Neural cell (in vitro differentiated cells): Measurements from ENCODE around the gene AGPAT2. TPM values are rescaled to one million over a fixed set of nuclear protein-coding genes. Genes with fewer than 3 reads are reported as not detected.

Experiments
- H2AFZ ChIP-seq: fragments of 200-600, 300-800 bp; sonication (generic), shearing (Covaris generic); 2 replicates; pipeline ENCODE4 v1.6.0; 2014; ENCODE audit warnings: low read depth, mild to moderate bottlenecking, antibody characterized with exemption, low read length, moderate library complexity
- H3F3A ChIP-seq: fragments of 200-600 bp; shearing (Covaris generic); 2 replicates; pipeline ENCODE4 v1.6.1; 2016; ENCODE audit warnings: mild to moderate bottlenecking, moderate library complexity, mixed read lengths, antibody characterized with exemption, low read length; ENCODE audit not compliant: insufficient read depth, poor library complexity, severe bottlenecking
- H3K27ac ChIP-seq: fragments of 200-600, 300-800 bp; sonication (generic), shearing (Covaris generic); 2 replicates; pipeline ENCODE4 v1.5.1; 2014; ENCODE audit warnings: mild to moderate bottlenecking, low read length, moderate library complexity
- H3K27me3 ChIP-seq: fragments of 300-800, 200-600 bp; sonication (generic), shearing (Covaris generic); 2 replicates; pipeline ENCODE4 v1.6.0; 2014; ENCODE audit warnings: mild to moderate bottlenecking, low read depth, low read length, moderate library complexity; ENCODE audit not compliant: insufficient read depth
- H3K36me3 ChIP-seq: fragments of 300-800, 200-600 bp; sonication (generic), shearing (Covaris generic); 2 replicates; pipeline ENCODE4 v1.5.1; 2014; ENCODE audit warnings: mild to moderate bottlenecking, antibody characterized with exemption, low read length, moderate library complexity; ENCODE audit not compliant: insufficient read depth
- H3K4me2 ChIP-seq: fragments of 300-800, 200-600 bp; sonication (generic), shearing (Covaris generic); 2 replicates; pipeline ENCODE4 v1.6.0; 2014; ENCODE audit warnings: mild to moderate bottlenecking, low read length
- H3K4me3 ChIP-seq: fragments of 300-800, 200-600 bp; sonication (generic), shearing (Covaris generic); 2 replicates; pipeline ENCODE4 v1.5.1; 2014; ENCODE audit warnings: mild to moderate bottlenecking, low read length, moderate library complexity
- H3K79me2 ChIP-seq: fragments of 200-600 bp; shearing (Covaris generic); replicated peaks from 2 replicates; pipeline ENCODE4 v1.6.0; 2014; ENCODE audit warnings: mild to moderate bottlenecking, low read length, moderate library complexity; ENCODE audit not compliant: insufficient read depth
- H3K9ac ChIP-seq: fragments of 300-800, 200-600 bp; sonication (generic), shearing (Covaris generic); 2 replicates; pipeline ENCODE4 v1.6.1; 2016; ENCODE audit warnings: mild to moderate bottlenecking, low read length, mixed read lengths
- H3K9me2 ChIP-seq: fragments of 200-600 bp; shearing (Covaris generic); 2 replicates; pipeline ENCODE4 v1.6.1; 2016; ENCODE audit warnings: mild to moderate bottlenecking, low read length, mixed read lengths; ENCODE audit not compliant: insufficient read depth
- H3K9me3 ChIP-seq: fragments of 200-600, 300-800 bp; sonication (generic), shearing (Covaris generic); 2 replicates; pipeline ENCODE4 v1.6.1; 2016; ENCODE audit warnings: mild to moderate bottlenecking, mixed run types, low read length, moderate library complexity, mixed read lengths
- H4K20me1 ChIP-seq: fragments of 200-600 bp; shearing (Covaris generic); 2 replicates; pipeline ENCODE4 v1.6.1; 2016; ENCODE audit warnings: mild to moderate bottlenecking, mixed run types; ENCODE audit not compliant: insufficient read depth
- CTCF ChIP-seq: fragments of 450-650 bp; IDR thresholded peaks from 2 replicates; pipeline ENCODE4 v1.5.1; 2014; ENCODE audit warnings: antibody characterized with exemption, mild to moderate bottlenecking, moderate library complexity; ENCODE audit not compliant: poor library complexity, severe bottlenecking
- EP300 ChIP-seq: fragments of 450-650 bp; conservative IDR thresholded peaks from 2 replicates; pipeline ENCODE4 v1.6.1; 2014; ENCODE audit warnings: antibody characterized with exemption, mild to moderate bottlenecking, moderate library complexity; ENCODE audit not compliant: poor library complexity, severe bottlenecking
- EZH2 ChIP-seq: fragments of 200-600, 300-800 bp; shearing (Covaris generic), sonication (generic); IDR thresholded peaks from 2 replicates; pipeline ENCODE4 v1.6.1; 2014; ENCODE audit warnings: antibody characterized with exemption, low read length, borderline replicate concordance, mild to moderate bottlenecking; ENCODE audit not compliant: insufficient read depth, poor library complexity, severe bottlenecking
- POLR2AphosphoS5 ChIP-seq: IDR thresholded peaks from 2 replicates; pipeline ENCODE4 v1.6.1; 2012
- RAD21 ChIP-seq: fragments of 450-650 bp; conservative IDR thresholded peaks from 2 replicates; pipeline ENCODE4 v1.6.1; 2014; ENCODE audit warnings: antibody characterized with exemption, mild to moderate bottlenecking, moderate library complexity
- REST ChIP-seq: IDR thresholded peaks from 2 replicates; pipeline ENCODE4 v1.6.1; 2012; ENCODE audit warnings: borderline replicate concordance
- SMC3 ChIP-seq: fragments of 450-650 bp; conservative IDR thresholded peaks from 2 replicates; pipeline ENCODE4 v1.6.1; 2014; ENCODE audit warnings: antibody characterized with exemption, mild to moderate bottlenecking, moderate library complexity; ENCODE audit not compliant: poor library complexity
- TAF1 ChIP-seq: IDR thresholded peaks from 2 replicates; pipeline ENCODE4 v1.6.1; 2012; ENCODE audit warnings: low read depth
- polyA plus RNA-seq: library from polyadenylated mRNA; depleted of rRNA; stranded (reverse); fragments of >200 nt; gene quantifications from 2 replicates; pipeline ENCODE4 v1.2.3, GENCODE V29; 2014

Gene AGPAT2
- polyA plus RNA-seq, 1 donor from 2014 or later: 1.3 TPM

DNA sequence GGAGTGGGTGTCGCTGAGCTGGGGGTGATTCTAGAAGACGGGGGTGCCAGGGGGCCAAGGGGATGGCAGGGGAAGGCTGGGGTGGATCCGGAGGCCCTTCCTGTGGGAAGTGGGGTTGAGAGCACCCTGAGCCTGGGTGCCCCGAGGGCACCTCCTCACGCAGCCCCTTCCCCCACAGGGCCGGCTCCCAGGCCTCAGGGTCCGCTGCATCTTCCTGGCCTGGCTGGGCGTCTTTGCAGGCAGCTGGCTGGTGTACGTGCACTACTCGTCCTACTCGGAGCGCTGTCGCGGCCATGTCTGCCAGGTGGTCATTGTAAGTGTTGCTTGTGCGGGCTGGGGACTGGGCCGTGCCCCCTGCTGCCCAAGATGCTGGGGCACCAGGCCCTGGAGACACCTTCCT, 30.1 kb upstream of the AGPAT2 start:
- no peaks in the 10 kb centered on the region for H3K9me3 ChIP-seq
- H3F3A ChIP-seq: no peaks in the 10 kb centered on the region
- no peak overlapping the region for H3K9ac ChIP-seq
- H3K27me3 ChIP-seq: no peaks in the 10 kb centered on the region
- H2AFZ ChIP-seq: no peak overlapping the region
- H3K27ac ChIP-seq: no peak overlapping the region
- peaks cover 29% of the 10 kb centered on the region for H3K79me2 ChIP-seq
- H4K20me1 ChIP-seq: no peaks in the 10 kb centered on the region
- TF ChIP-seq TAF1 (no peak), REST (no peak), POLR2AphosphoS5 (no peak), CTCF (no peak), SMC3 (no peak), EP300 (no peak), RAD21 (no peak)
- H3K4me3 ChIP-seq: no peak overlapping the region
- H3K4me2 ChIP-seq: no peak overlapping the region
- no peaks in the 10 kb centered on the region for H3K9me2 ChIP-seq
- no peaks in the 10 kb centered on the region for H3K36me3 ChIP-seq

GRCh38 chr9:136714893-136715274, 27.6 kb upstream of the AGPAT2 start:
- H4K20me1 ChIP-seq: no peaks in the 10 kb centered on the region
- H2AFZ ChIP-seq: no peak overlapping the region
- no peak overlapping the region for H3K4me3 ChIP-seq

DNA sequence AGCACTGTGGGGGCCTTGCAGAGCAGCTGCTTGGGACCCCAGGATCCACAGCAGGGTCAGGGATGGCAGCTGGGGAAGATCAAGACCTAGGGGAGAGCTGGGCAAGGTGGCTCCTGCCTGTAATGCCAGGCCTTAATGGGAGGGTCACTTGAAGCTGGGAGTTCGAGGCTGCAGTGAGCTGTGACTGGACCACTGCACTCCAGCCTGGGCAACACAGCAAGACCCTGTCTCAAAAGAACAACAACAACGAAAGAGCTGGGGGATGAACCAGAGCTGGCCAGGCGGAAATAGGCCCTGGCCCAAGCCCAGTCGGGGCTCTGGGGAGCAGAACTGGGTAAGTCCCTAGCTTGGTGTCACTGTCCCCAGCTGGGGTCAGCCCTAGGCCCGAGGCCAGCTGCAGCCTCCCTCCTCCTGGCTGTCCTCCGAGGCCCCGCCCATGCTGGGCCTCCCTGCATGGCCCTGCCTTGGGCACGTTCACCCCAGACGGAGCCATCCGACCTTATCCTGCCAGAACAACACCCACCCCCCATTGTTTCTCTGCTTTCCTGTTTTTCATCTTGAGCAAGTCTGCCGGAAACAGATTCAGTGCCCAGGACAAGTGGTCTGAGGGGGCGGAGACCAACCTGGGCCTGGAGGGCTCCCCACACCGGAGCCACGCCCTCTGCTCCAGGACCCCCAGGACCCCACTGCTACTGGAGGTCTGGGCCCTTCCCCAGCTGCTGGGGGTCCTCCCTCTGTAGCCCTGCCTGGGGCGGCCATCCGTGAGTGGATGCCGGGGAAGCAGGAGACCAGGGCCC, 27.0 kb upstream of the AGPAT2 start:
- Histone ChIP-seq H3F3A (no peaks in the 10 kb centered on the region), H3K4me3 (peak overlapping the region; percentile 92), H3K4me2 (peak overlapping the region; percentile 98), H3K9ac (peak overlapping the region; percentile 82), H3K27ac (no peak overlapping the region), H3K9me3 (no peaks in the 10 kb centered on the region), H2AFZ (no peak overlapping the region), H3K27me3 (no peaks in the 10 kb centered on the region), H3K36me3 (no peaks in the 10 kb centered on the region), H4K20me1 (no peaks in the 10 kb centered on the region), H3K79me2 (peaks cover 29% of the 10 kb centered on the region), H3K9me2 (no peaks in the 10 kb centered on the region)
- TF ChIP-seq RAD21 (no peak), EZH2 (no peak), TAF1 (no peak), CTCF (no peak), SMC3 (no peak), REST (no peak), POLR2AphosphoS5 (no peak), EP300 (no peak)

More at GRCh38 chr9:136714893-136715274, 27.6 kb upstream of the AGPAT2 start:
- H3K27me3 ChIP-seq: no peaks in the 10 kb centered on the region
- no peak overlapping the region for H3K4me2 ChIP-seq
- TF ChIP-seq TAF1 (no peak), SMC3 (no peak), POLR2AphosphoS5 (no peak), EP300 (no peak), EZH2 (no peak)
- no peaks in the 10 kb centered on the region for H3K36me3 ChIP-seq
- no peak overlapping the region for H3K27ac ChIP-seq
- no peak overlapping the region for H3K9ac ChIP-seq
- H3F3A ChIP-seq: no peaks in the 10 kb centered on the region
- H3K79me2 ChIP-seq: peaks cover 29% of the 10 kb centered on the region
- H3K9me2 ChIP-seq: no peaks in the 10 kb centered on the region
- H3K9me3 ChIP-seq: no peaks in the 10 kb centered on the region
